Putamen (tissue), 1 donor: ENCODE measurements around the gene STEAP3.
"Not testable (repeated sequence)": the region's sequence is repeated elsewhere in the genome, so short reads cannot be mapped to it uniquely, and the experiment has no call there.

ENCODE experiments used
- DNase-seq: peaks from one replicate; pipeline ENCODE4 v3.0.0-alpha.2; 2016; ENCODE audit warnings: low spot score

The STEAP3 gene

DNA sequence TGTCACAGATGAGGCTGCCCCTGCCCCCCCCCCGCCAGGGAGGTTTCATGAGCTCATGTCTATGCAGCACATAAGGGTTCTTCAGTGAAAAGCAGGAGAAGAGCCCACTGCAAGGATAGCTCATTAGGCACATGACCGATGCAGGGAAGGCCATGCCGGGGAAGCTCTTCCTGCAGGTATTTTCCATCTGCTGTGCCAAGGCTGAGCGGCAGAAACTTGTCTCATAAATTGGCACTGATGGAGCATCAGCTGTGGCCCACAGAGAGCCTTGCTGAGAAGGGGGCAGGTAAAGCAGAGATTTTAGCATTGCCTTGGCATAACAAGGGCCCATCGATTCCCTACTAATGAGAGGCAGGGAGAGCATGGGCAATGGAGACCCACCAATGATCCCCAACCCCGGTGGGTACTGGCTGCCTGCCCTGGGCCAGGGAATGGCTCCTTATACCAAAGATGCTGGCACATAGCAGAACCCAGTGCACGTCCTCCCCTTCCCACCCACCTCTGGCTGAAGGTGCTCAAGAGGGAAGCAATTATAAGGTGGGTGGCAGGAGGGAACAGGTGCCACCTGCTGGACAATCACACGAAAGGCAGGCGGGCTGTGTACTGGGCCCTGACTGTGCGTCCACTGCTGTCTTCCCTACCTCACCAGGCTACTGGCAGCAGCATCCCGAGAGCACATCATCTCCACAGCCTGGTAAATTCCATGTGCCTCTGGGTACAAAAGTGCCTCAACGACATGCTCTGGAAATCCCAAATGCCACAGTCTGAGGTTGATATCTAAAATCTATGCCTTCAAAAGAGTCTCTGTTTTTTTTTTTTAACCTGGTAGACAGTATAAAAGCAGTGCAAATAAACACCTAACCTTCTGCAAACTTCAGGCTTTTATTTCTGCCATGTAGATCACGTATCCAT is 41.4 kb downstream of the STEAP3 start:
- no peak for DNase-seq

DNA sequence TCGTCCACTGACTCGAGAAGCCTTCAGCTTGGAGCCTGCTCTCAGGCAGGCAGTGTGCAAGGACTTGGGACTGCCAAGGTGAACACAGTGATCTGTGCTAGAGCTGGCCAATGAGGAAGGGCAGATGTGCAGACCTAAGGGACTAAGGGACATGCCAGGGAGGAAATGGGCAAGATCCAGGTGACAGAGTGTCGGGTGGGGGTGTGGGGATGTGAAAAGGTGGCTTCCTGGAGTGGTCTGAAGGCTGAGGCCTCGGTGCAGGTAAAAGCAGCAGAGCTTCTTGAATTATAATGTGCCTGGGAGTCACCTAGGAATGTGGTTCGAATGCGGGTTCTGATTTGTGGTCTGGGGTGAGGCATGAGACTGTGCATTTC is 42.0 kb downstream of the STEAP3 start:
- DNase-seq, result no peak

GRCh38 chr2:119266091-119266589 is 42.5 kb downstream of the STEAP3 start:
- DNase-seq, result no peak

DNA sequence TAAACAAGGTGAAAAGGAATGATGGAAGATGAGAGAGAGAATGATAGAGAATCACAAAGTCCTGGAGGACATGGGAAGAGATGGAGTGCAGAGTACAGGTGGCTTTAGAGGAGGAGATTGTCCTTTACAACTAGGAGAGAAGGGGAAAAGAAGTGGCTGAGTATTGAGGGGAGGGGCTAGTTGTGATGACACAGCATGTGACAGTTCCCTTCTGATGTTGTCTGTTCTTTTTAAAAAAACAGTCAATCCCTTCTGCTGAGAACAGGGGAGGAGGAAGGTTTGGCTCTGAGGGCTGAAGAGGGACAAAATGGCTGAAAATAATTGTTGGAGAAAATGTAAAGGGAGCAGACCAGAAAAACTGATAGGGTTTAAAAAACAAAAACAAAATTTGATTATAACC is 44.0 kb downstream of the STEAP3 start:
- no peak for DNase-seq

GRCh38 chr2:119276864-119277263 is 53.2 kb downstream of the STEAP3 start:
- DNase-seq, result no peak

DNA sequence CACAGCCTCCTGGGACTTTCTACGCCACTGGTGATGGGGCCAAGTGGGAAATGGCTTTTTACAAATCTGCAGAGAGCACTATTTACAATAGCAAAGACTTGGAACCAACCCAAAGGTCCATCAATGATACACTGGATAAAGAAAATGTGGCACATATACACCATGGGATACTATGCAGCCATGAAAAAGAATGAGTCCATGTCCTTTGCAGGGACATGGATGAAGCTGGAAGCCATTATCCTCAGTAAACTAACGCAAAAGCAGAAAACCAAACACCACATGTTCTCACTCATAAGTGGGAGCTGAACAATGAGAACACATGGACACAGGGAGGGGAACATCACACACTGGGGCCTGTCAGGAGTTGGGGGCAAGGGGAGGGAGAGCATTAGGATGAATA is 54.8 kb downstream of the STEAP3 start:
- not testable (repeated sequence) for DNase-seq

GRCh38 chr2:119278946-119279345 is 55.3 kb downstream of the STEAP3 start:
- no peak for DNase-seq

- DNase-seq, result no peak
Measured at GRCh38 chr2:119279666-119280065, 56.0 kb downstream of the STEAP3 start.

DNA sequence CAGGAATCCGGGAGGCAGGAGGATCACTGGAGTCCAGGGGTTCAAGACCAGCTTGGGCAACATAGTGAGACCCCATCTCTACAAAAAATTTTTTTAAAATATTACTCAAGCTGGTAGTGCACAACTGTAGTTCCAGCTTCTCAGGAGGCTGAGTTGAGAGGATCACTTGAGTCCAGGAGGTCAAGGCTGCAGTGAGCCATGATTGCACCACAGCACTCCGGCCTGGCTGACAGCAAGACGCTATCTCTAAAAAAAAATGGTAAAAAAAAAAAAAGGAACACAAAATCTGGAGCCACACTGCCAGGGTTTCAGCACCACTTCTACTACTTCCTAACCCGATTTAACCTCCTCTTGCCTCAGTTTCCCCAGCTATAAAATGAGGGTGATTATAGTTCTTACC is 57.0 kb downstream of the STEAP3 start:
- no peak for DNase-seq

DNA sequence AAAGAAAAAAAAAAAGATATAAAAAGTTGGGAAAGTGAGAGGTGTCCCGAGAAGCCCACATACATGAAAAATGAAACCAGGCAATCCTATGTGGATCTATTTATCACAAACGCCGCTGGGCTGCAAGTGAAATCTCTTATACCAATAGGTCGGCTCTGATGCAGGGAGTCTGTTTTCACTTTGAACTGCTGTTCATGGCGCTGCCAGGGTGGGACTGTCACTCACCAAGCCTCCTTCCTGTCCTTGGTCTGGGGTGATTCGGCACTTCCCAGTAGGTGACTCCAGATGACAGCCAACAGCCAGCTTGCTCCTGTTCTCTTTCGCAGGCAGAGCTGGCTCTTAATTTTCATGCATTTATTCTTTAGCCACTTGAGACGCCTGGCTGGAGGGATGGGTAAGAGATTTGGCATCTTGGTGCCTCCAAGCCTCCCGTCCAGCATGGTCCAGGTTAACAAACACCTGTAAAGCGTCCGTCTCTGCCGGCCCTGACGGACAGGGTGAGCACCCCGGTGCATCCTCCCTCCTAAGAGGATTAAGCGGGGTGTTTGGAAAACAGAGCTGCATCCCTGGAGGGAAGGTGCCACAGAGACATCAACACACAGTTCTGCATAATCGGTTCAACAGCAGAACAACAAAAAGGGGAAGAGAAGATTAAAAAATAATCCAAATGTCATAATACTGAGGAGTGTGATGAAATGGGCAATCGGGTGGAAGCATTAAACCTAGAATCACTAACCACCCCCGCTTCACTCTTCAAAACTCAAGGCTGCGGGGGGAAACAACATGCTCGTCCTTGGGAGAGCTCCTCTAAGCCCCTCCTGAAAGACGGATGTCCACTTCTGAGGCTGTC is 58.7 kb downstream of the STEAP3 start:
- no peak for DNase-seq

GRCh38 chr2:119282996-119283511 is 59.4 kb downstream of the STEAP3 start:
- peak; percentile 87 for DNase-seq

DNA sequence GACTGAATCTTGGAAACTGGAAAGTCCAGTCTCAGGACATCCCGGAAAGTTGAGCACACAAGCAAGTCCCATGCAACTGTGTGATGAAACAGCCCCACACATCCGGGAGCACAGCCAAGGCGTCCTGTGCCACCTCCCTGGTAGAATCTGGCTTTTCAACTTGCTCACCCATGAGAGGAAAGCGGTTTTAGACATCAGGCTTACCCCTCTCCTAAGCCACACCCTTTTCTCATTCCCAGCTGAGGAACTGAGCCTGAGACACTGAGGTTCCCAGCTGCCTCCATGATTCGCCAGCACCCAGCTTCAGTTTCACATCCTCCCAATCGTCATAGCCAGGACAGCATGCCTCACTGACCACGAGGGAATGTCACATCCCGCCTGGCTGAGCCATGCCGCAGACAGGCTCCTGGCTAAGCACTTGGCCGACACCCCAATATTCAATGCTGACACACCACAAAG is 60.3 kb downstream of the STEAP3 start:
- DNase-seq, result peak; percentile 56

GRCh38 chr2:119286661-119287060 is 63.0 kb downstream of the STEAP3 start:
- DNase-seq, result no peak

GRCh38 chr2:119288576-119288975 is 64.9 kb downstream of the STEAP3 start:
- no peak for DNase-seq

- no peak for DNase-seq
Measured at GRCh38 chr2:119289093-119289492, 65.5 kb downstream of the STEAP3 start.

DNA sequence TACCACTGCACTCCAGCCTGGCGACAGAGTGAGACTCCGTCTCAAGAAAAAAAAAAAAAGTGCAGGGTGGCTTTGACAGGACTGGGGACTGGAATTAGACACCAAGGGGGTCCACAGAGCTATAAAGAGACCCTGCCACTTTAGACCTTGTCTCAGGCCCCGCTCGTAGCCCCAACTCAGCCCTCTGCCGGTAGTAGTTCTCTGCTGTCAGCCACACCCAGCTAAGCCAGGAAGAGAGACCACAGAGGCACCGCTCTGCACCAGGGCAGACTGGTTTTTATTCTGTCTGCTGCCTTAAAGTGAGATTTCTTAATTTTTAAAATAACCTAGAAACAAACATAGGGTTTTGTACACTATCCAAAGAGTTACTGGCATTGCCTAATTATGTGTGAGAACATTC is 66.0 kb downstream of the STEAP3 start:
- no peak for DNase-seq

DNA sequence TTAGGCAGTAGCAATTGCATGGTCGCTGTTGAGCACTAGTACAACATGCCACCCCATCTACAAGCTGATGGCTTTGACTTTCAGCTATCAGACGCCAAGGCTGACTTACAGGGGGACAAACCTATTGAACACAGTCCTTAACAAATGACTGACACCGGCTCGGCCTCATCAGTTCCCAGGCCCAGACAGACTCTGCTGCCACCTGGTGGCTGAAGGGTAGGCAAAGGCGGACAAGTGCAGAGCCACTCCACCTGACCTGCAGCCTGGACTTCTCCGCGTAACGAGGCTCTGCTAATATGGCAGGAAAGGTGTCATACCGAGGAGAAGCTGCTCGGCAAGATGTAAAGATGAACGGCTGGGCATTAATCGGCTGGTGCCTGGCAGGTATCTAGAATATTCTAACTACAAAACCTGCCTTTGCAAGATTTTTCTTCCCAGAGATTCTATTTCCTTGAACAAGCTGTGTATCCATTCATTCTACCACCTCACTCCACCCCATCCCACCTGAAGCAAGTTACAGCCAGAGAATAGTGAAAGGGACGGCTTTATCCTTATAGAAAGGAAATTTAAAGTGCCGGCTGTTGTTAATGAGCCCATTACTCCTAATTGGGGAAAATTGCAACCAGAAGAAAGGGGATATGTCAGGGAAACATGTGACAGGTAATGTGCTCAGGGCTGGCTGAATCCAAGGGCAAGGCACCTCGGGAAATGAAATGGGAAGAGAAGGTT is 67.4 kb downstream of the STEAP3 start:
- DNase-seq, result peak; percentile 38

- no peak for DNase-seq
Measured at GRCh38 chr2:119291588-119292167, 68.0 kb downstream of the STEAP3 start.

- DNase-seq, result no peak
Measured at GRCh38 chr2:119292226-119292625, 68.6 kb downstream of the STEAP3 start.

DNA sequence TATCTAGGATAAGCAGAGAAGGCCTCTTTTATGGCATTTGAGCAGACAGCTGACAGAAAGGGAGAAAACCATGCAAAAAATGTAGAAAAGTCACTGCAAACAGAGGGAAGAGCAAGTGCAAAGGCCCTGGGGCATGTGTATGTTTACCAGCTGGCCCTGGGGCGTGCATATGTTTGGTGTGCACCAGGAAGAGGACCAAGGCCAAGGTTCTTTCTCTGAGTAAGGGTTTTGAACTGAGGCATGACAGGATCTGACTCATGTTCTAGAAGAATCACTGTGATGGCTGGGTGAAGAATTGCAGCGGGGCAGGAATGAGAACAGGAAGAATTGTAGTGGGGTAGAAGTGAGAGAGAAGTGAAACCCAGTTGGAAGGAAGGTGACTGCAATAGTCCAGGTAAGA is 69.6 kb downstream of the STEAP3 start:
- DNase-seq, result no peak

DNA sequence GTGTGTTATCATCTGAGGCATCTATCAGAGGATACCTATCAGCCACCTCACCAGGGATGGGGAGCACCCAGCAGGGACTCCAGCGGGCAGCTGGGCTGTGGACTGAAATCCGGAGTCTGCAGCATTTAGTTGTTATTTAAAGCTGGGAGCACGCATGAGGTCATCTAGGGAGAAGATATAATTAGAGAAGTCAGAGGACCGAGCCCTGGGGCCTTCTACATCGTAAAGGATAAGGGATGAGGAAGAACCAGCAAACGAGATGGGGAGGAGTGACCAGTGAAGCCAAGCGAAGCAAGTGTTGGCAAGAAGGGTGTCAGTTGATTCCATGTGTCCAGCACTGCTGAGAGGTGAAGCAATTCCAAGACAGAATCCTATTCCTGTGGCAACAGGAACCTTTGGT is 70.3 kb downstream of the STEAP3 start:
- no peak for DNase-seq

DNA sequence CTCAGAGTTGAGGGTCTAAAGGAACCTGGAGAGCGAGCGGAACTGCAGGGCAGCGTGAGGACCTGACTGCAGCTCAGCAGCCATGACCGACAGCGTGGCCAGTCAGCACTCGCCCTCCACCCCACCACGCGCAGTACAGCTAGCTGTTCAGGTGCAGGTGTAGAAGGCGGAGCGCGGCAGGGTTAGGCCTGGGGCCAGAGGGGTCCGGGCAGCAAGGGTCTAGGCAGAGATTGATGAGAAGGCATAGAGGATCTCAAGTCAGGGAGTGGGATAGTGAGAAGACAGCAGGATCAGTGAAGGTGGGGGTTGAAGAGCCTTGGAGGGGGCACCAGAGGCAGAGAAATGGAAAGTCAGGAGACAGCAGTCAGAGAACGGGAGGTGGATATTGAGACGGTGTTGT is 71.0 kb downstream of the STEAP3 start:
- no peak for DNase-seq
